WTC11 (cell line): ENCODE data around the gene MTX1. TPM values are rescaled to one million over a fixed set of nuclear protein-coding genes. Genes with fewer than 3 reads are reported as not detected.

Experiments used
- ATAC-seq: fragments of 200-7000 bp; cut with Tn5 transposase; 2 replicates; pipeline ENCODE4 v1.10.0; 2021; ENCODE audit warnings: mild to moderate bottlenecking, moderate library complexity
- CTCF ChIA-PET: fragments of 300-600 bp; sonication (Branson Sonifier 250); formaldehyde crosslinking; loops from one replicate; lab custom pipeline; 2021; ENCODE audit warnings: antibody characterized with exemption; lab: Charles Lee
- POLR2A ChIA-PET: fragments of 350-600 bp; sonication (Branson Sonifier 250); formaldehyde crosslinking; loops from one replicate; lab custom pipeline; 2021; ENCODE audit warnings: antibody characterized with exemption; lab: Charles Lee
- DNase-seq: peaks from one replicate; pipeline ENCODE4 v3.0.0; 2021; ENCODE audit warnings: low spot score
- H3K27ac Mint-ChIP-seq: 2 replicates; pipeline ENCODE4 v1.8.0; 2021; ENCODE audit warnings: mixed read lengths
- H3K27me3 Mint-ChIP-seq: 2 replicates; pipeline ENCODE4 v1.8.0; 2021; ENCODE audit warnings: low read depth, mild to moderate bottlenecking, moderate library complexity, mixed read lengths
- H3K36me3 Mint-ChIP-seq: 2 replicates; pipeline ENCODE4 v1.8.0; 2021; ENCODE audit warnings: mixed read lengths
- H3K4me1 Mint-ChIP-seq: 2 replicates; pipeline ENCODE4 v1.8.0; 2022; ENCODE audit warnings: mixed read lengths
- H3K4me3 Mint-ChIP-seq: 2 replicates; pipeline ENCODE4 v1.8.0; 2021; ENCODE audit warnings: mild to moderate bottlenecking, moderate library complexity, mixed read lengths
- H3K9me3 Mint-ChIP-seq: 2 replicates; pipeline ENCODE4 v1.8.0; 2021; ENCODE audit warnings: mixed read lengths
- ATF1 ChIP-seq: sonication (generic); formaldehyde crosslinking; IDR thresholded peaks from 2 replicates; pipeline ENCODE4 v1.8.1; 2023; ENCODE audit warnings: mild to moderate bottlenecking, moderate library complexity, missing genetic modification reagents
- CBFB ChIP-seq: sonication (generic); formaldehyde crosslinking; IDR thresholded peaks from 2 replicates; pipeline ENCODE4 v1.8.1; 2022; ENCODE audit warnings: mild to moderate bottlenecking, low read depth, missing genetic modification reagents
- CREB1 ChIP-seq: sonication (generic); formaldehyde crosslinking; IDR thresholded peaks from 2 replicates; pipeline ENCODE4 v1.8.0; 2023; ENCODE audit warnings: mild to moderate bottlenecking, missing genetic modification reagents
- CREM ChIP-seq: sonication (generic); formaldehyde crosslinking; IDR thresholded peaks from 2 replicates; pipeline ENCODE4 v1.8.1; 2022; ENCODE audit warnings: mild to moderate bottlenecking, missing genetic modification reagents, moderate library complexity
- ETV6 ChIP-seq: sonication (generic); formaldehyde crosslinking; IDR thresholded peaks from 2 replicates; pipeline ENCODE4 v1.8.1; 2022; ENCODE audit warnings: mild to moderate bottlenecking, missing genetic modification reagents
- FOXK1 ChIP-seq: sonication (generic); formaldehyde crosslinking; IDR thresholded peaks from 2 replicates; pipeline ENCODE4 v1.8.0; 2022; ENCODE audit warnings: mild to moderate bottlenecking, moderate library complexity, missing genetic modification reagents
- GABPB1 ChIP-seq: sonication (generic); formaldehyde crosslinking; IDR thresholded peaks from 2 replicates; pipeline ENCODE4 v1.8.1; 2023; ENCODE audit warnings: mild to moderate bottlenecking, missing genetic modification reagents
- KAT7 ChIP-seq: sonication (generic); formaldehyde crosslinking; IDR thresholded peaks from 2 replicates; pipeline ENCODE4 v1.8.1; 2023; ENCODE audit warnings: missing genetic modification reagents, mild to moderate bottlenecking, borderline replicate concordance
- MAX ChIP-seq: sonication (generic); formaldehyde crosslinking; IDR thresholded peaks from 2 replicates; pipeline ENCODE4 v1.8.0; 2022; ENCODE audit warnings: mild to moderate bottlenecking, missing genetic modification reagents
- NR3C1 ChIP-seq: sonication (generic); formaldehyde crosslinking; conservative IDR thresholded peaks from 2 replicates; pipeline ENCODE4 v1.8.1; 2023; ENCODE audit warnings: low read depth, mild to moderate bottlenecking, missing genetic modification reagents
- SMAD3 ChIP-seq: sonication (generic); formaldehyde crosslinking; IDR thresholded peaks from 2 replicates; pipeline ENCODE4 v1.8.0; 2022; ENCODE audit warnings: missing genetic modification reagents, mild to moderate bottlenecking, borderline replicate concordance
- TEAD1 ChIP-seq: sonication (generic); formaldehyde crosslinking; IDR thresholded peaks from 2 replicates; pipeline ENCODE4 v1.8.0; 2022; ENCODE audit warnings: mild to moderate bottlenecking, missing genetic modification reagents
- TP53 ChIP-seq: sonication (generic); formaldehyde crosslinking; IDR thresholded peaks from 2 replicates; pipeline ENCODE4 v1.8.1; 2023; ENCODE audit warnings: mild to moderate bottlenecking, missing genetic modification reagents
- USF1 ChIP-seq: sonication (generic); formaldehyde crosslinking; IDR thresholded peaks from 2 replicates; pipeline ENCODE4 v1.8.0; 2022; ENCODE audit warnings: mild to moderate bottlenecking, missing genetic modification reagents
- ZNF121 ChIP-seq: sonication (generic); formaldehyde crosslinking; IDR thresholded peaks from 2 replicates; pipeline ENCODE4 v1.8.0; 2023; ENCODE audit warnings: missing genetic modification reagents
- total RNA-seq: library from RNA; stranded (reverse); gene quantifications from 3 replicates; pipeline ENCODE4 v1.2.3, GENCODE V29; 2021
- TF ChIP-seq, protein P1 (sequence below): sonication (generic); formaldehyde crosslinking; IDR thresholded peaks from 2 replicates; pipeline ENCODE4 v1.8.1; 2023; ENCODE audit warnings: mild to moderate bottlenecking, missing genetic modification reagents
- TF ChIP-seq, protein P2 (sequence below): sonication (generic); formaldehyde crosslinking; conservative IDR thresholded peaks from 2 replicates; pipeline ENCODE4 v1.8.1; 2023; ENCODE audit warnings: mild to moderate bottlenecking, low read depth, missing genetic modification reagents, moderate library complexity
- TF ChIP-seq, protein P3 (sequence below): sonication (generic); formaldehyde crosslinking; IDR thresholded peaks from 2 replicates; pipeline ENCODE4 v1.8.0; 2023; ENCODE audit warnings: mild to moderate bottlenecking, missing genetic modification reagents
- TF ChIP-seq, protein P4 (sequence below): sonication (generic); formaldehyde crosslinking; IDR thresholded peaks from 2 replicates; pipeline ENCODE4 v1.8.0; 2023; ENCODE audit warnings: missing genetic modification reagents, mild to moderate bottlenecking, borderline replicate concordance
- TF ChIP-seq, protein P5 (sequence below): fragments of 200-600 bp; IDR thresholded peaks from 2 replicates; pipeline ENCODE4 v1.8.0; 2022; ENCODE audit warnings: antibody characterized with exemption

Gene MTX1
- total RNA-seq, 1 experiment from 2014 or later = 62.8 TPM

DNA sequence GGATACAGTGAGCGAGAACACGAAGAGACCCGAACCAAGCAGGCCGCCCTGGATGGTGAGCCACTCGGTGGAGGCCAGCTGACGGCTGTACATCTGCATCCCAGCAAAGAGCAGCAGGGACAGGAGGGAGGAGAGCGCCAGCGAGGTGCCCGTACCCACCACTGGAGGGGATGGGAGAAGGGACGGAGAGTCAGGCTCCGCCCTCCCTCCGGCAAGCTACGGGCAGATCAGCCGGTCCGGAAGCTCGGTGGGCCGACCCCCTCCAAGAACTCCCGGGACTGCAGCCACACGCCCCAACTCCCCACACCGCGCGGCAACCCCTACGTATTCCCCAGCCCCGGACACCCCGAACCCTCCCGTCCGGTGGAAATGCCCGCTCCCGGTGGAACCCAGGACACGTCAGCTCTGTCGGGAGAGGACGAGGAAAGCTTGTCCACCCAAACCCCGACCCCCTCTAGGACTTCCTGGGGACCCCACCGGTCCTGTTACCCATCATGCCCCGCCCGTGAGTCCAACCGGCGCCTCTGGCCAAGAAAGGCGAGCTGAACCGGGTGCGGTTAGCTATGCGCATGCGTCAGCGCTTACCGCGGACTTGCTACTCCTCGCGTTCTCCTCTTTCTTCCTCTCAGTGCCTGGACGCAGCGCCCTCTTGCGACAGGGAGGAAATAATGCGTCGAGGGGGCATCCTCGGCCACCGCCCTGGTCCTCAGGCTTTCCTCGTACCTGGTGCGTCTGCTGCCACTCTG lies 35.6 kb upstream of the MTX1 start, which contains the start of gene KRTCAP2:
KRTCAP2 (minus strand) TSS at position 573 of the 746 bp plus-strand sequence; CDS start at position 493, 80 bp downstream.
- Mint-ChIP-seq H3K9me3 (no peaks in the 10 kb centered on the region), H3K27ac (peak within 1 kb of the TSS; percentile 95), H3K4me3 (peak within 1 kb of the TSS; percentile 94), H3K4me1 (peaks cover 29% of the 10 kb centered on the region), H3K27me3 (no peaks in the 10 kb centered on the region), H3K36me3 (peaks cover 26% of the 10 kb centered on the region)
- CTCF ChIA-PET = interaction anchor here (0.5 to 12.2 kb wide), 76 partner anchors 9 to 1358 kb away, joined by 3 to 605 read pairs (median 5); partner anchors contain the start of genes ADAM15, CLK2, DPM3 and EFNA1
- DNase-seq = peak; percentile 97
- peak; percentile 64 for ATAC-seq
- POLR2A ChIA-PET = interaction anchor here (0.6 to 5.2 kb wide), 13 partner anchors 22 to 262 kb away, joined by 3 to 83 read pairs (median 3); partner anchors contain the start of genes SHC1 and THBS3
- TF ChIP-seq ATF1 (CRISPR knock-in tag) (no peak), SMAD3 (CRISPR knock-in tag) (peak; percentile 44; the same call in 1 of the 2 replicates), KAT7 (0 out of 2 replicates have a peak, but pooled peaks have one; percentile 60), USF1 (CRISPR knock-in tag) (peak; percentile 49; the same call in 1 of the 2 replicates), TP53 (0 out of 2 replicates have a peak, but pooled peaks have one; percentile 30), CREB1 (0 out of 2 replicates have a peak, but pooled peaks have one; percentile 26), NR3C1 (CRISPR knock-in tag) (no peak), ZNF121 (CRISPR knock-in tag) (no peak), MAX (CRISPR knock-in tag) (0 out of 2 replicates have a peak, but pooled peaks have one; percentile 51), FOXK1 (CRISPR knock-in tag) (peak; percentile 63), CBFB (CRISPR knock-in tag) (0 out of 2 replicates have a peak, but pooled peaks have one; percentile 16), ETV6 (CRISPR knock-in tag) (peak; percentile 75; the same call in 1 of the 2 replicates), CREM (CRISPR knock-in tag) (0 out of 2 replicates have a peak, but pooled peaks have one; percentile 37), GABPB1 (CRISPR knock-in tag) (peak; percentile 38; the same call in 1 of the 2 replicates), TEAD1 (CRISPR knock-in tag) (peak; percentile 63; the same call in 1 of the 2 replicates)
- TF ChIP-seq, protein P1, sequence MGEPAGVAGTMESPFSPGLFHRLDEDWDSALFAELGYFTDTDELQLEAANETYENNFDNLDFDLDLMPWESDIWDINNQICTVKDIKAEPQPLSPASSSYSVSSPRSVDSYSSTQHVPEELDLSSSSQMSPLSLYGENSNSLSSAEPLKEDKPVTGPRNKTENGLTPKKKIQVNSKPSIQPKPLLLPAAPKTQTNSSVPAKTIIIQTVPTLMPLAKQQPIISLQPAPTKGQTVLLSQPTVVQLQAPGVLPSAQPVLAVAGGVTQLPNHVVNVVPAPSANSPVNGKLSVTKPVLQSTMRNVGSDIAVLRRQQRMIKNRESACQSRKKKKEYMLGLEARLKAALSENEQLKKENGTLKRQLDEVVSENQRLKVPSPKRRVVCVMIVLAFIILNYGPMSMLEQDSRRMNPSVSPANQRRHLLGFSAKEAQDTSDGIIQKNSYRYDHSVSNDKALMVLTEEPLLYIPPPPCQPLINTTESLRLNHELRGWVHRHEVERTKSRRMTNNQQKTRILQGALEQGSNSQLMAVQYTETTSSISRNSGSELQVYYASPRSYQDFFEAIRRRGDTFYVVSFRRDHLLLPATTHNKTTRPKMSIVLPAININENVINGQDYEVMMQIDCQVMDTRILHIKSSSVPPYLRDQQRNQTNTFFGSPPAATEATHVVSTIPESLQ (CRISPR knock-in tag) = no peak
- TF ChIP-seq, protein P2, sequence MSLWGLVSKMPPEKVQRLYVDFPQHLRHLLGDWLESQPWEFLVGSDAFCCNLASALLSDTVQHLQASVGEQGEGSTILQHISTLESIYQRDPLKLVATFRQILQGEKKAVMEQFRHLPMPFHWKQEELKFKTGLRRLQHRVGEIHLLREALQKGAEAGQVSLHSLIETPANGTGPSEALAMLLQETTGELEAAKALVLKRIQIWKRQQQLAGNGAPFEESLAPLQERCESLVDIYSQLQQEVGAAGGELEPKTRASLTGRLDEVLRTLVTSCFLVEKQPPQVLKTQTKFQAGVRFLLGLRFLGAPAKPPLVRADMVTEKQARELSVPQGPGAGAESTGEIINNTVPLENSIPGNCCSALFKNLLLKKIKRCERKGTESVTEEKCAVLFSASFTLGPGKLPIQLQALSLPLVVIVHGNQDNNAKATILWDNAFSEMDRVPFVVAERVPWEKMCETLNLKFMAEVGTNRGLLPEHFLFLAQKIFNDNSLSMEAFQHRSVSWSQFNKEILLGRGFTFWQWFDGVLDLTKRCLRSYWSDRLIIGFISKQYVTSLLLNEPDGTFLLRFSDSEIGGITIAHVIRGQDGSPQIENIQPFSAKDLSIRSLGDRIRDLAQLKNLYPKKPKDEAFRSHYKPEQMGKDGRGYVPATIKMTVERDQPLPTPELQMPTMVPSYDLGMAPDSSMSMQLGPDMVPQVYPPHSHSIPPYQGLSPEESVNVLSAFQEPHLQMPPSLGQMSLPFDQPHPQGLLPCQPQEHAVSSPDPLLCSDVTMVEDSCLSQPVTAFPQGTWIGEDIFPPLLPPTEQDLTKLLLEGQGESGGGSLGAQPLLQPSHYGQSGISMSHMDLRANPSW = no peak
- TF ChIP-seq, protein P3, sequence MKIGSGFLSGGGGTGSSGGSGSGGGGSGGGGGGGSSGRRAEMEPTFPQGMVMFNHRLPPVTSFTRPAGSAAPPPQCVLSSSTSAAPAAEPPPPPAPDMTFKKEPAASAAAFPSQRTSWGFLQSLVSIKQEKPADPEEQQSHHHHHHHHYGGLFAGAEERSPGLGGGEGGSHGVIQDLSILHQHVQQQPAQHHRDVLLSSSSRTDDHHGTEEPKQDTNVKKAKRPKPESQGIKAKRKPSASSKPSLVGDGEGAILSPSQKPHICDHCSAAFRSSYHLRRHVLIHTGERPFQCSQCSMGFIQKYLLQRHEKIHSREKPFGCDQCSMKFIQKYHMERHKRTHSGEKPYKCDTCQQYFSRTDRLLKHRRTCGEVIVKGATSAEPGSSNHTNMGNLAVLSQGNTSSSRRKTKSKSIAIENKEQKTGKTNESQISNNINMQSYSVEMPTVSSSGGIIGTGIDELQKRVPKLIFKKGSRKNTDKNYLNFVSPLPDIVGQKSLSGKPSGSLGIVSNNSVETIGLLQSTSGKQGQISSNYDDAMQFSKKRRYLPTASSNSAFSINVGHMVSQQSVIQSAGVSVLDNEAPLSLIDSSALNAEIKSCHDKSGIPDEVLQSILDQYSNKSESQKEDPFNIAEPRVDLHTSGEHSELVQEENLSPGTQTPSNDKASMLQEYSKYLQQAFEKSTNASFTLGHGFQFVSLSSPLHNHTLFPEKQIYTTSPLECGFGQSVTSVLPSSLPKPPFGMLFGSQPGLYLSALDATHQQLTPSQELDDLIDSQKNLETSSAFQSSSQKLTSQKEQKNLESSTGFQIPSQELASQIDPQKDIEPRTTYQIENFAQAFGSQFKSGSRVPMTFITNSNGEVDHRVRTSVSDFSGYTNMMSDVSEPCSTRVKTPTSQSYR = peak; percentile 30; the same call in 1 of the 2 replicates
- TF ChIP-seq, protein P4, sequence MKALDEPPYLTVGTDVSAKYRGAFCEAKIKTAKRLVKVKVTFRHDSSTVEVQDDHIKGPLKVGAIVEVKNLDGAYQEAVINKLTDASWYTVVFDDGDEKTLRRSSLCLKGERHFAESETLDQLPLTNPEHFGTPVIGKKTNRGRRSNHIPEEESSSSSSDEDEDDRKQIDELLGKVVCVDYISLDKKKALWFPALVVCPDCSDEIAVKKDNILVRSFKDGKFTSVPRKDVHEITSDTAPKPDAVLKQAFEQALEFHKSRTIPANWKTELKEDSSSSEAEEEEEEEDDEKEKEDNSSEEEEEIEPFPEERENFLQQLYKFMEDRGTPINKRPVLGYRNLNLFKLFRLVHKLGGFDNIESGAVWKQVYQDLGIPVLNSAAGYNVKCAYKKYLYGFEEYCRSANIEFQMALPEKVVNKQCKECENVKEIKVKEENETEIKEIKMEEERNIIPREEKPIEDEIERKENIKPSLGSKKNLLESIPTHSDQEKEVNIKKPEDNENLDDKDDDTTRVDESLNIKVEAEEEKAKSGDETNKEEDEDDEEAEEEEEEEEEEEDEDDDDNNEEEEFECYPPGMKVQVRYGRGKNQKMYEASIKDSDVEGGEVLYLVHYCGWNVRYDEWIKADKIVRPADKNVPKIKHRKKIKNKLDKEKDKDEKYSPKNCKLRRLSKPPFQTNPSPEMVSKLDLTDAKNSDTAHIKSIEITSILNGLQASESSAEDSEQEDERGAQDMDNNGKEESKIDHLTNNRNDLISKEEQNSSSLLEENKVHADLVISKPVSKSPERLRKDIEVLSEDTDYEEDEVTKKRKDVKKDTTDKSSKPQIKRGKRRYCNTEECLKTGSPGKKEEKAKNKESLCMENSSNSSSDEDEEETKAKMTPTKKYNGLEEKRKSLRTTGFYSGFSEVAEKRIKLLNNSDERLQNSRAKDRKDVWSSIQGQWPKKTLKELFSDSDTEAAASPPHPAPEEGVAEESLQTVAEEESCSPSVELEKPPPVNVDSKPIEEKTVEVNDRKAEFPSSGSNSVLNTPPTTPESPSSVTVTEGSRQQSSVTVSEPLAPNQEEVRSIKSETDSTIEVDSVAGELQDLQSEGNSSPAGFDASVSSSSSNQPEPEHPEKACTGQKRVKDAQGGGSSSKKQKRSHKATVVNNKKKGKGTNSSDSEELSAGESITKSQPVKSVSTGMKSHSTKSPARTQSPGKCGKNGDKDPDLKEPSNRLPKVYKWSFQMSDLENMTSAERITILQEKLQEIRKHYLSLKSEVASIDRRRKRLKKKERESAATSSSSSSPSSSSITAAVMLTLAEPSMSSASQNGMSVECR (CRISPR knock-in tag) = 0 out of 2 replicates have a peak, but pooled peaks have one; percentile 45
- TF ChIP-seq, protein P5, sequence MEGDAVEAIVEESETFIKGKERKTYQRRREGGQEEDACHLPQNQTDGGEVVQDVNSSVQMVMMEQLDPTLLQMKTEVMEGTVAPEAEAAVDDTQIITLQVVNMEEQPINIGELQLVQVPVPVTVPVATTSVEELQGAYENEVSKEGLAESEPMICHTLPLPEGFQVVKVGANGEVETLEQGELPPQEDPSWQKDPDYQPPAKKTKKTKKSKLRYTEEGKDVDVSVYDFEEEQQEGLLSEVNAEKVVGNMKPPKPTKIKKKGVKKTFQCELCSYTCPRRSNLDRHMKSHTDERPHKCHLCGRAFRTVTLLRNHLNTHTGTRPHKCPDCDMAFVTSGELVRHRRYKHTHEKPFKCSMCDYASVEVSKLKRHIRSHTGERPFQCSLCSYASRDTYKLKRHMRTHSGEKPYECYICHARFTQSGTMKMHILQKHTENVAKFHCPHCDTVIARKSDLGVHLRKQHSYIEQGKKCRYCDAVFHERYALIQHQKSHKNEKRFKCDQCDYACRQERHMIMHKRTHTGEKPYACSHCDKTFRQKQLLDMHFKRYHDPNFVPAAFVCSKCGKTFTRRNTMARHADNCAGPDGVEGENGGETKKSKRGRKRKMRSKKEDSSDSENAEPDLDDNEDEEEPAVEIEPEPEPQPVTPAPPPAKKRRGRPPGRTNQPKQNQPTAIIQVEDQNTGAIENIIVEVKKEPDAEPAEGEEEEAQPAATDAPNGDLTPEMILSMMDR = peak; percentile 88
